Liver (tissue), 9 donors: Measurements from ENCODE around the gene MYOT. TPM values are rescaled to one million over a fixed set of nuclear protein-coding genes. Genes with fewer than 3 reads are reported as not detected.

Experiments used
- DNase-seq: peaks from one replicate; pipeline ENCODE4 v3.0.0-alpha.2; 2017; ENCODE audit warnings: low spot score
- H3K27ac ChIP-seq, 2 donors: one replicate each; pipeline ENCODE4 v1.7.0; 2013; ENCODE audit warnings: inconsistent platforms in 2 of 2, low read length in 2 of 2, control low read depth in 1 of 2, low read depth in 1 of 2, mild to moderate bottlenecking in 1 of 2
- H3K27me3 ChIP-seq, 4 donors: one replicate each; pipeline versions ENCODE4 v1.6.1 to v1.7.0; 2013; ENCODE audit warnings: low read length in 3 of 4, inconsistent platforms in 1 of 4, mild to moderate bottlenecking in 1 of 4, moderate library complexity in 1 of 4; ENCODE audit not compliant: control insufficient read depth in 4 of 4, insufficient read depth in 4 of 4
- H3K36me3 ChIP-seq, 4 donors: one replicate each; pipeline versions ENCODE4 v1.6.1 to v1.7.0; 2013; ENCODE audit warnings: low read length in 3 of 4, mild to moderate bottlenecking in 3 of 4, low read depth in 1 of 4, moderate library complexity in 1 of 4; ENCODE audit not compliant: control insufficient read depth in 4 of 4, insufficient read depth in 3 of 4
- H3K4me1 ChIP-seq, 4 donors: one replicate each; pipeline versions ENCODE4 v1.6.1 to v1.7.0; 2013; ENCODE audit warnings: low read length in 3 of 4, mild to moderate bottlenecking in 3 of 4, moderate library complexity in 1 of 4; ENCODE audit not compliant: control insufficient read depth in 4 of 4, insufficient read depth in 4 of 4
- H3K4me3 ChIP-seq, 3 donors: one replicate each; pipeline versions ENCODE4 v1.6.1 to v1.7.0; 2013; ENCODE audit warnings: low read length in 3 of 3, control low read depth in 1 of 3, low read depth in 1 of 3, mild to moderate bottlenecking in 1 of 3
- H3K9ac ChIP-seq, 2 donors: one replicate each; pipeline ENCODE4 v1.7.0; 2013; ENCODE audit warnings: low read length in 2 of 2, mild to moderate bottlenecking in 2 of 2, moderate library complexity in 2 of 2, control low read depth in 1 of 2, low read depth in 1 of 2
- H3K9me3 ChIP-seq, 4 donors: one replicate each; pipeline versions ENCODE4 v1.6.1 to v1.7.0; 2013; ENCODE audit warnings: low read length in 3 of 4; ENCODE audit not compliant: control insufficient read depth in 4 of 4
- CTCF ChIP-seq: fragments of 150-350 bp; IDR thresholded peaks from 2 replicates; pipeline ENCODE4 v1.5.1; 2017; ENCODE audit warnings: improper control_type of control experiment, low read depth, low read length; ENCODE audit not compliant: missing input control
- EGR1 ChIP-seq, 2 donors: IDR thresholded peaks; 2 replicates each; pipeline ENCODE4 v1.6.1; 2016 to 2018; ENCODE audit warnings: antibody characterized with exemption in 2 of 2, low read depth in 2 of 2
- FOXA1 ChIP-seq: IDR thresholded peaks from 2 replicates; pipeline ENCODE4 v1.6.1; 2016; ENCODE audit warnings: antibody characterized with exemption
- FOXA2 ChIP-seq: IDR thresholded peaks from 2 replicates; pipeline ENCODE4 v1.6.1; 2016; ENCODE audit warnings: antibody characterized with exemption
- GABPA ChIP-seq, 2 donors: IDR thresholded peaks in 1 of 2; conservative IDR thresholded peaks in 1 of 2; 2 replicates each; pipeline ENCODE4 v1.6.1; 2016; ENCODE audit warnings: antibody characterized with exemption in 2 of 2, mild to moderate bottlenecking in 1 of 2, moderate library complexity in 1 of 2
- HNF4A ChIP-seq, 2 donors: conservative IDR thresholded peaks; 2 replicates each; pipeline ENCODE4 v1.6.1; 2016; ENCODE audit warnings: antibody characterized with exemption in 2 of 2, mild to moderate bottlenecking in 2 of 2
- HNF4G ChIP-seq: IDR thresholded peaks from 2 replicates; pipeline ENCODE4 v1.6.1; 2016; ENCODE audit warnings: antibody characterized with exemption
- JUND ChIP-seq, 2 donors: IDR thresholded peaks; 2 replicates each; pipeline ENCODE4 v1.6.1; 2016; ENCODE audit warnings: antibody characterized with exemption in 2 of 2
- NR2F2 ChIP-seq: IDR thresholded peaks from 2 replicates; pipeline ENCODE4 v1.6.1; 2016; ENCODE audit warnings: antibody characterized with exemption
- RAD21 ChIP-seq, 2 donors: IDR thresholded peaks; 2 replicates each; pipeline ENCODE4 v1.6.1; 2016; ENCODE audit warnings: antibody characterized with exemption in 2 of 2, mild to moderate bottlenecking in 2 of 2
- RXRA ChIP-seq, 2 donors: IDR thresholded peaks; 2 replicates each; pipeline ENCODE4 v1.6.1; 2017 to 2018; ENCODE audit warnings: antibody characterized with exemption in 2 of 2, mild to moderate bottlenecking in 1 of 2
- SP1 ChIP-seq: IDR thresholded peaks from 2 replicates; pipeline ENCODE4 v1.6.1; 2018; ENCODE audit warnings: antibody characterized with exemption, mild to moderate bottlenecking
- TAF1 ChIP-seq: conservative IDR thresholded peaks from 2 replicates; pipeline ENCODE4 v1.6.1; 2016; ENCODE audit warnings: antibody characterized with exemption, mild to moderate bottlenecking
- YY1 ChIP-seq: IDR thresholded peaks from 2 replicates; pipeline ENCODE4 v1.6.1; 2016; ENCODE audit warnings: antibody characterized with exemption, mild to moderate bottlenecking
- WGBS: extraction: QIAGEN DNeasy Blood & Tissue Kit; methylation state at CpG from one replicate; pipeline ENCODE4 v1.1.7; 2013; 5-methylcytosine and 5-hydroxymethylcytosine counted together
- polyA plus RNA-seq, 2 donors: library from polyadenylated mRNA; stranded (reverse) in 1 of 2; unstranded in 1 of 2; fragments of 200-250 nt in 1 of 2; fragments of >200 nt in 1 of 2; fragmentation: Nextera tagmentation in 1 of 2; extraction: Ambion mirVana in 1 of 2; gene quantifications; one replicate each; pipeline versions ENCODE4 v1.2.1 to v1.2.3, GENCODE V29; 2013 to 2015
- total RNA-seq, 2 donors: library from RNA; depleted of rRNA; stranded (reverse); fragments of >200 nt; gene quantifications; one replicate each; pipeline ENCODE4 v1.2.3, GENCODE V29; 2014
- TF ChIP-seq, protein P1 (sequence below): IDR thresholded peaks from 2 replicates; pipeline ENCODE4 v1.6.1; 2016; ENCODE audit warnings: antibody characterized with exemption
- TF ChIP-seq, protein P2 (sequence below): IDR thresholded peaks from 2 replicates; pipeline ENCODE4 v1.6.1; 2016; ENCODE audit warnings: antibody characterized with exemption, mild to moderate bottlenecking
- TF ChIP-seq, protein P3 (sequence below): IDR thresholded peaks from 2 replicates; pipeline ENCODE4 v1.6.1; 2016; ENCODE audit warnings: antibody characterized with exemption
- TF ChIP-seq, protein P4 (sequence below): IDR thresholded peaks from 2 replicates; pipeline ENCODE4 v1.6.1; 2016; ENCODE audit warnings: antibody characterized with exemption
- donor health status: healthy.
- donor health status: healthy.
- donor health status: healthy.
- donor health status: healthy.
- donor health status: healthy.

The MYOT gene
- total and polyA plus RNA-seq, 4 donors = 0.05 to 1.3 (median 0.34) TPM

DNA sequence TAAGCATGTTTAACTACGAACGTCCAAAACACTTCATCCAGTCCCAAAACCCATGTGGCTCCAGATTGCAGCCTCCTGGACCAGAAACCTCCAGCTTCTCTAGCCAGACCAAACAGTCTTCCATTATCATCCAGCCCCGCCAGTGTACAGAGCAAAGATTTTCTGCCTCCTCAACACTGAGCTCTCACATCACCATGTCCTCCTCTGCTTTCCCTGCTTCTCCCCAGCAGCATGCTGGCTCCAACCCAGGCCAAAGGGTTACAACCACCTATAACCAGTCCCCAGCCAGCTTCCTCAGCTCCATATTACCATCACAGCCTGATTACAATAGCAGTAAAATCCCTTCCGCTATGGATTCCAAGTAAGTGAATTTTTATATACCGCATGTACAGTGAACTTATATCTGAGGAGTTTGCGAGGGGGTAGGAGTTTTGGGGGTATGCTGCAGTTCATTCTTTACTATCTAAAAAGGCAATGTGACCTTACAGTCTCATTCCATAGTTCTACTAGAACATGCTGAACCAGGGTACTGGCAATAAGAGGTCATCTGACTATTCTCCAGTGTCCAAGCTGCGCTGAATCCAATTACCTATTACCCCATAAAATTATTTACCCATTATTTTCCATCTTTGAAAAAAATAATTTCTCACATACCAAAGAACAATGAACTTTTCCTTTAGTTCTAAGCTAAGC, 3.1 kb downstream of the MYOT start:
- no peak overlapping the region for H3K4me3 ChIP-seq
- DNase-seq = no peak
- no peaks in the 10 kb centered on the region for H3K9me3 ChIP-seq
- H3K27me3 ChIP-seq = peaks cover 0 to under 1% (median 0%) of the 10 kb centered on the region in 4 donors
- no peak overlapping the region for H3K27ac ChIP-seq
- no peak for TF ChIP-seq TAF1
- TF ChIP-seq, protein P1, sequence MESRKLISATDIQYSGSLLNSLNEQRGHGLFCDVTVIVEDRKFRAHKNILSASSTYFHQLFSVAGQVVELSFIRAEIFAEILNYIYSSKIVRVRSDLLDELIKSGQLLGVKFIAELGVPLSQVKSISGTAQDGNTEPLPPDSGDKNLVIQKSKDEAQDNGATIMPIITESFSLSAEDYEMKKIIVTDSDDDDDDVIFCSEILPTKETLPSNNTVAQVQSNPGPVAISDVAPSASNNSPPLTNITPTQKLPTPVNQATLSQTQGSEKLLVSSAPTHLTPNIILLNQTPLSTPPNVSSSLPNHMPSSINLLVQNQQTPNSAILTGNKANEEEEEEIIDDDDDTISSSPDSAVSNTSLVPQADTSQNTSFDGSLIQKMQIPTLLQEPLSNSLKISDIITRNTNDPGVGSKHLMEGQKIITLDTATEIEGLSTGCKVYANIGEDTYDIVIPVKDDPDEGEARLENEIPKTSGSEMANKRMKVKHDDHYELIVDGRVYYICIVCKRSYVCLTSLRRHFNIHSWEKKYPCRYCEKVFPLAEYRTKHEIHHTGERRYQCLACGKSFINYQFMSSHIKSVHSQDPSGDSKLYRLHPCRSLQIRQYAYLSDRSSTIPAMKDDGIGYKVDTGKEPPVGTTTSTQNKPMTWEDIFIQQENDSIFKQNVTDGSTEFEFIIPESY = no peak
- no peak for TF ChIP-seq NR2F2
- TF ChIP-seq JUND (IDR thresholded peaks at IDR 0.05) = no peak
- TF ChIP-seq SP1 = no peak
- no peaks in the 10 kb centered on the region for H3K36me3 ChIP-seq
- no peak overlapping the region for H3K9ac ChIP-seq
- H3K4me1 ChIP-seq = no peaks in the 10 kb centered on the region
- WGBS = 94% methylated on average over 7 of the region's 7 CpGs

- Histone ChIP-seq H3K4me1 (no peaks in the 10 kb centered on the region), H3K36me3 (no peaks in the 10 kb centered on the region), H3K27me3 (no peaks in the 10 kb centered on the region), H3K4me3 (no peak overlapping the region), H3K9ac (no peak overlapping the region), H3K27ac (no peak overlapping the region), H3K9me3 (no peaks in the 10 kb centered on the region)
- no peak for DNase-seq
- 90% methylated on average over 3 of the region's 3 CpGs for WGBS
- TF ChIP-seq RXRA (IDR thresholded peaks at IDR 0.05) (no peak), FOXA2 (no peak), FOXA1 (no peak), NR2F2 (no peak), RAD21 (IDR thresholded peaks at IDR 0.05) (no peak), YY1 (no peak), HNF4G (no peak), HNF4A (conservative IDR thresholded peaks at IDR 0.05) (no peak), SP1 (no peak), EGR1 (IDR thresholded peaks at IDR 0.05; ENCODE audit: low read depth in 2 of 2) (no peak), GABPA (IDR thresholded peaks at IDR 0.05 in 1 of 2, conservative IDR thresholded peaks at IDR 0.05 in 1 of 2) (no peak), CTCF (no peak)
- TF ChIP-seq, protein P2, sequence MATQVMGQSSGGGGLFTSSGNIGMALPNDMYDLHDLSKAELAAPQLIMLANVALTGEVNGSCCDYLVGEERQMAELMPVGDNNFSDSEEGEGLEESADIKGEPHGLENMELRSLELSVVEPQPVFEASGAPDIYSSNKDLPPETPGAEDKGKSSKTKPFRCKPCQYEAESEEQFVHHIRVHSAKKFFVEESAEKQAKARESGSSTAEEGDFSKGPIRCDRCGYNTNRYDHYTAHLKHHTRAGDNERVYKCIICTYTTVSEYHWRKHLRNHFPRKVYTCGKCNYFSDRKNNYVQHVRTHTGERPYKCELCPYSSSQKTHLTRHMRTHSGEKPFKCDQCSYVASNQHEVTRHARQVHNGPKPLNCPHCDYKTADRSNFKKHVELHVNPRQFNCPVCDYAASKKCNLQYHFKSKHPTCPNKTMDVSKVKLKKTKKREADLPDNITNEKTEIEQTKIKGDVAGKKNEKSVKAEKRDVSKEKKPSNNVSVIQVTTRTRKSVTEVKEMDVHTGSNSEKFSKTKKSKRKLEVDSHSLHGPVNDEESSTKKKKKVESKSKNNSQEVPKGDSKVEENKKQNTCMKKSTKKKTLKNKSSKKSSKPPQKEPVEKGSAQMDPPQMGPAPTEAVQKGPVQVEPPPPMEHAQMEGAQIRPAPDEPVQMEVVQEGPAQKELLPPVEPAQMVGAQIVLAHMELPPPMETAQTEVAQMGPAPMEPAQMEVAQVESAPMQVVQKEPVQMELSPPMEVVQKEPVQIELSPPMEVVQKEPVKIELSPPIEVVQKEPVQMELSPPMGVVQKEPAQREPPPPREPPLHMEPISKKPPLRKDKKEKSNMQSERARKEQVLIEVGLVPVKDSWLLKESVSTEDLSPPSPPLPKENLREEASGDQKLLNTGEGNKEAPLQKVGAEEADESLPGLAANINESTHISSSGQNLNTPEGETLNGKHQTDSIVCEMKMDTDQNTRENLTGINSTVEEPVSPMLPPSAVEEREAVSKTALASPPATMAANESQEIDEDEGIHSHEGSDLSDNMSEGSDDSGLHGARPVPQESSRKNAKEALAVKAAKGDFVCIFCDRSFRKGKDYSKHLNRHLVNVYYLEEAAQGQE = no peak
- TF ChIP-seq, protein P3, sequence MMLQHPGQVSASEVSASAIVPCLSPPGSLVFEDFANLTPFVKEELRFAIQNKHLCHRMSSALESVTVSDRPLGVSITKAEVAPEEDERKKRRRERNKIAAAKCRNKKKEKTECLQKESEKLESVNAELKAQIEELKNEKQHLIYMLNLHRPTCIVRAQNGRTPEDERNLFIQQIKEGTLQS = no peak
- TF ChIP-seq, protein P4, sequence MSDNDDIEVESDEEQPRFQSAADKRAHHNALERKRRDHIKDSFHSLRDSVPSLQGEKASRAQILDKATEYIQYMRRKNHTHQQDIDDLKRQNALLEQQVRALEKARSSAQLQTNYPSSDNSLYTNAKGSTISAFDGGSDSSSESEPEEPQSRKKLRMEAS = no peak
- TF ChIP-seq, protein P1 = no peak
Observed at GRCh38 chr5:137871571-137871970, 3.9 kb downstream of the MYOT start.
